Endothelial cell of umbilical vein (primary cell): ENCODE data around the gene TPO. TPM values are rescaled to one million over a fixed set of nuclear protein-coding genes. Genes with fewer than 3 reads are reported as not detected.

ENCODE experiments used
- BruUV-seq: library from RNA; stranded (reverse); fragments of 400-500 nt; replicated peaks from 2 replicates; lab custom pipeline; 2021; lab: Mats Ljungman, UMichigan
- CTCF ChIA-PET: fragments of 300-600, 350-600 bp; sonication (Branson Sonifier 250); formaldehyde crosslinking; loops from one replicate; lab custom pipeline; 2021; ENCODE audit warnings: antibody characterized with exemption, inconsistent platforms; lab: Charles Lee
- POLR2A ChIA-PET: fragments of 300-600, 350-600 bp; sonication (Branson Sonifier 250); formaldehyde crosslinking; loops from one replicate; lab custom pipeline; 2021; ENCODE audit warnings: antibody characterized with exemption, inconsistent platforms; lab: Charles Lee
- DNase-seq: peaks from one replicate; pipeline ENCODE4 v3.0.0-alpha.2; 2011; ENCODE audit warnings: low read depth, low spot score
- FAIRE-seq: peaks from 2 replicates; lab custom pipeline; 2011; peaks lifted over from hg19 to GRCh38; lab: Jason Lieb, UNC
- H2AFZ ChIP-seq: 2 replicates; pipeline ENCODE4 v1.6.0; 2012; ENCODE audit warnings: low read depth, low read length, control low read depth, inconsistent platforms
- H3K27ac ChIP-seq: 2 replicates; pipeline ENCODE4 v1.5.1; 2011; ENCODE audit warnings: low read depth, mild to moderate bottlenecking, control low read depth, low read length, moderate library complexity; ENCODE audit not compliant: insufficient read depth
- H3K27me3 ChIP-seq, 2 experiments: 2 replicates each; pipeline versions ENCODE4 v1.6.0 to v1.6.1; 2011; ENCODE audit warnings: low read length in 2 of 2, mixed read lengths in 1 of 2; ENCODE audit not compliant: control insufficient read depth in 2 of 2, insufficient read depth in 2 of 2
- H3K36me3 ChIP-seq, 2 experiments: 2 replicates in 1 of 2; 3 replicates in 1 of 2; pipeline ENCODE4 v1.5.1; 2011; ENCODE audit warnings: low read length in 2 of 2, mild to moderate bottlenecking in 1 of 2, moderate library complexity in 1 of 2; ENCODE audit not compliant: control insufficient read depth in 2 of 2, insufficient read depth in 2 of 2; ENCODE audit errors: extremely low read depth in 1 of 2
- H3K4me1 ChIP-seq: 3 replicates; pipeline ENCODE4 v1.5.1; 2011; ENCODE audit warnings: mild to moderate bottlenecking, low read length; ENCODE audit not compliant: control insufficient read depth, insufficient read depth; ENCODE audit errors: extremely low read depth
- H3K4me2 ChIP-seq: 2 replicates; pipeline ENCODE4 v1.6.1; 2011; ENCODE audit warnings: low read length, control low read depth, mixed read lengths; ENCODE audit not compliant: insufficient read depth
- H3K4me3 ChIP-seq, 3 experiments: fragments of 200-600 bp in 1 of 3; sonication (generic), shearing (Covaris generic) in 1 of 3; replicated peaks in 1 of 3; 2 replicates each; pipeline ENCODE4 v1.5.1; 2011 to 2016; ENCODE audit warnings: control low read depth in 3 of 3, low read length in 3 of 3, mild to moderate bottlenecking in 2 of 3, inconsistent platforms in 1 of 3, low read depth in 1 of 3, moderate library complexity in 1 of 3; ENCODE audit not compliant: insufficient read depth in 1 of 3
- H3K79me2 ChIP-seq: 2 replicates; pipeline ENCODE4 v1.6.0; 2012; ENCODE audit warnings: low read length, inconsistent platforms; ENCODE audit not compliant: control insufficient read depth, insufficient read depth
- H3K9ac ChIP-seq: replicated peaks from 2 replicates; pipeline ENCODE3; 2011; ENCODE audit warnings: low read length, control low read depth; ENCODE audit not compliant: insufficient read depth; ENCODE audit errors: extremely low read depth
- H3K9me1 ChIP-seq: replicated peaks from 3 replicates; pipeline ENCODE4 v1.6.0; 2011; ENCODE audit warnings: mild to moderate bottlenecking, low read length; ENCODE audit not compliant: control insufficient read depth, insufficient read depth; ENCODE audit errors: extremely low read depth
- H3K9me3 ChIP-seq: replicated peaks from 2 replicates; pipeline ENCODE4 v1.5.1; 2012; ENCODE audit warnings: low read length, inconsistent platforms; ENCODE audit not compliant: control insufficient read depth, insufficient read depth
- H4K20me1 ChIP-seq: replicated peaks from 2 replicates; pipeline ENCODE3; 2011; ENCODE audit warnings: mild to moderate bottlenecking, low read length; ENCODE audit not compliant: control insufficient read depth, insufficient read depth; ENCODE audit errors: extremely low read depth
- FOS ChIP-seq: IDR thresholded peaks from 2 replicates; pipeline ENCODE4 v1.6.1; 2011; ENCODE audit warnings: mild to moderate bottlenecking, low read length, moderate library complexity, borderline replicate concordance; ENCODE audit not compliant: insufficient read depth
- JUN ChIP-seq: IDR thresholded peaks from 2 replicates; pipeline ENCODE4 v1.6.1; 2011; ENCODE audit warnings: borderline replicate concordance, low read depth; ENCODE audit not compliant: insufficient read length, insufficient read depth
- POLR2A ChIP-seq: IDR thresholded peaks from 2 replicates; pipeline ENCODE4 v1.6.1; 2012; ENCODE audit warnings: low read depth, mild to moderate bottlenecking, control low read depth, low read length
- dilution Hi-C: fragments of 300-500 bp; cut with MboI; formaldehyde crosslinking; loops from one replicate; pipeline ENCODE4 v1.15.0; 2019; ENCODE audit warnings: low sequenced_read_pairs; ENCODE audit not compliant: extremely low pct_ligation_motif_present
- intact Hi-C: fragments of 100-400 bp; cut with micrococcal nuclease; formaldehyde crosslinking; loops from one replicate; pipeline ENCODE4 v1.10.0; 2022
- polyA plus RNA-seq, 4 experiments: library from polyadenylated mRNA; depleted of rRNA in 3 of 4; stranded (reverse) in 3 of 4; unstranded in 1 of 4; fragments of >200 nt; gene quantifications; 2 replicates each; pipeline versions ENCODE4 v1.2.1 to v1.2.3, GENCODE V29; 2011 to 2012; ENCODE audit warnings: missing spikeins in 1 of 4
- total RNA-seq: library from RNA; stranded (reverse); gene quantifications from 2 replicates; pipeline ENCODE4 v1.2.3, GENCODE V29; 2021

TPO gene
- total and polyA plus RNA-seq, 2 donors (not counting 3 experiments of a cell fraction or from before 2014, with no cell fraction given): not detected

GRCh38 chr2:1460851-1461418, 47.7 kb downstream of the TPO start:
- Histone ChIP-seq H3K4me3 (no peak overlapping the region), H3K27me3 (no peaks in the 10 kb centered on the region), H3K9ac (no peak overlapping the region), H4K20me1 (no peaks in the 10 kb centered on the region), H3K4me1 (no peaks in the 10 kb centered on the region), H3K9me3 (no peaks in the 10 kb centered on the region), H3K79me2 (no peaks in the 10 kb centered on the region), H3K27ac (no peak overlapping the region), H3K36me3 (no peaks in the 10 kb centered on the region), H3K4me2 (no peak overlapping the region), H3K9me1 (no peaks in the 10 kb centered on the region), H2AFZ (no peak overlapping the region)
- TF ChIP-seq POLR2A (no peak), FOS (no peak)
- intact Hi-C loops (no loop called here), dilution Hi-C loops (no loop called here)
- DNase-seq: no peak
- POLR2A ChIA-PET: no interaction called here
- no peak for FAIRE-seq
- CTCF ChIA-PET: no interaction called here
- BruUV-seq: no TSS peak

- DNase-seq: no peak
- no peaks in the 10 kb centered on the region for H3K9me3 ChIP-seq
- no peaks in the 10 kb centered on the region for H3K4me1 ChIP-seq
- H2AFZ ChIP-seq: no peak overlapping the region
- H3K79me2 ChIP-seq: no peaks in the 10 kb centered on the region
- dilution Hi-C loops: no loop called here
- H3K9me1 ChIP-seq: no peaks in the 10 kb centered on the region
- no peak overlapping the region for H3K27ac ChIP-seq
- H4K20me1 ChIP-seq: no peaks in the 10 kb centered on the region
- no peak for FAIRE-seq
- no peak overlapping the region for H3K4me2 ChIP-seq
- CTCF ChIA-PET: no interaction called here
- no peaks in the 10 kb centered on the region for H3K36me3 ChIP-seq
- POLR2A ChIA-PET: no interaction called here
- H3K27me3 ChIP-seq: no peaks in the 10 kb centered on the region
- H3K9ac ChIP-seq: no peak overlapping the region
- no TSS peak for BruUV-seq
- intact Hi-C loops: no loop called here
- no peak for TF ChIP-seq JUN
- no peak overlapping the region for H3K4me3 ChIP-seq
Observed at GRCh38 chr2:1461507-1462390, 48.5 kb downstream of the TPO start.
